ENCODE results near the gene FAM171A2.
A peak's percentile ranks its signal among the peaks of the same experiment; 100 is the strongest.
"Not testable (repeated sequence)": the region's sequence is repeated elsewhere in the genome, so short reads cannot be mapped to it uniquely, and the experiment has no call there.

FAM171A2 gene

GRCh38 chr17:44344939-44345453, 18.7 kb downstream of the FAM171A2 start, which contains the start of gene GRN:
Gene GRN, plus strand, starts transcription at chr17:44345302. Its CDS starts 3,863 bp downstream, at chr17:44349165.
- peak; percentile 99 for DNase-seq

GRCh38 chr17:44343510-44344209, 20.0 kb downstream of the FAM171A2 start:
- DNase-seq: no peak

GRCh38 chr17:44340553-44340952, 23.1 kb downstream of the FAM171A2 start:
- not testable (repeated sequence) for DNase-seq

- DNase-seq: no peak
Measured at GRCh38 chr17:44338702-44339101, 25.0 kb downstream of the FAM171A2 start.

- no peak for DNase-seq
Measured at GRCh38 chr17:44335968-44336367, 27.7 kb downstream of the FAM171A2 start.

GRCh38 chr17:44335564-44335963, 28.1 kb downstream of the FAM171A2 start:
- DNase-seq: no peak

GRCh38 chr17:44334727-44335126, 28.9 kb downstream of the FAM171A2 start:
- DNase-seq: no peak

GRCh38 chr17:44334315-44334714, 29.3 kb downstream of the FAM171A2 start:
- DNase-seq: no peak

- DNase-seq: no peak
Measured at GRCh38 chr17:44333371-44333770, 30.3 kb downstream of the FAM171A2 start.

GRCh38 chr17:44331249-44331760, 32.3 kb downstream of the FAM171A2 start:
- DNase-seq: peak; percentile 85

GRCh38 chr17:44330263-44330662, 33.4 kb downstream of the FAM171A2 start:
- DNase-seq: not testable (repeated sequence)

GRCh38 chr17:44329516-44329915, 34.1 kb downstream of the FAM171A2 start:
- DNase-seq: not testable (repeated sequence)

GRCh38 chr17:44327715-44328449, 35.8 kb downstream of the FAM171A2 start:
- DNase-seq: no peak

- peak; percentile 91 for DNase-seq
Measured at GRCh38 chr17:44326861-44327444, 36.7 kb downstream of the FAM171A2 start.

- peak; percentile 82 for DNase-seq
Measured at GRCh38 chr17:44324571-44325275, 38.9 kb downstream of the FAM171A2 start, which contains the start of gene SLC25A39. Gene SLC25A39, minus strand, starts transcription at chr17:44324823. Its CDS starts 1,261 bp downstream, at chr17:44323562.

GRCh38 chr17:44324092-44324570, 39.5 kb downstream of the FAM171A2 start:
- DNase-seq: no peak

GRCh38 chr17:44323359-44324091, 40.1 kb downstream of the FAM171A2 start:
- DNase-seq: no peak

- no peak for DNase-seq
Measured at GRCh38 chr17:44322236-44322895, 41.3 kb downstream of the FAM171A2 start.

GRCh38 chr17:44321246-44322120, 42.2 kb downstream of the FAM171A2 start:
- DNase-seq: no peak

GRCh38 chr17:44320066-44320465, 43.6 kb downstream of the FAM171A2 start:
- DNase-seq: no peak
